PC-9 (cell line): ENCODE measurements around the gene RPS3.
"Not testable (repeated sequence)": the region's sequence is repeated elsewhere in the genome, so short reads cannot be mapped to it uniquely, and the experiment has no call there.

Source experiments
- CTCF ChIP-seq: fragments of 200-600 bp; sonication (generic); conservative IDR thresholded peaks from 2 replicates; pipeline ENCODE4 v1.6.1; 2017; ENCODE audit warnings: mixed run types, antibody characterized with exemption, mild to moderate bottlenecking, moderate library complexity
- EZH2 ChIP-seq: fragments of 200-600 bp; sonication (generic); IDR thresholded peaks from 2 replicates; pipeline ENCODE4 v1.8.0; 2017; ENCODE audit warnings: antibody characterized with exemption, low read depth

- not testable (repeated sequence) for TF ChIP-seq CTCF, EZH2
Measured at GRCh38 chr11:75378776-75379175, 20.5 kb upstream of the RPS3 start.
